HEK293 (cell line): ENCODE measurements around the gene TRIM7.

ENCODE experiments used
- CTCF ChIA-PET: fragments of 350-600 bp; formaldehyde crosslinking; extraction: SDS; loops from one replicate; lab custom pipeline; 2021; ENCODE audit warnings: antibody characterized with exemption; lab: Yijun Ruan, JAX
- POLR2A ChIA-PET: fragments of 300-600 bp; formaldehyde crosslinking; extraction: SDS; loops from one replicate; lab custom pipeline; 2020; ENCODE audit warnings: antibody characterized with exemption, inconsistent platforms; lab: Yijun Ruan, JAX
- H3K27ac ChIP-seq: fragments of 200-500 bp; sonication (Bioruptor generic); 2 replicates; pipeline ENCODE4 v1.5.1; 2014; ENCODE audit warnings: low read depth, low read length, control low read depth, inconsistent platforms; ENCODE audit errors: extremely low read depth
- H3K36me3 ChIP-seq, 2 experiments: fragments of 200-500 bp in 1 of 2; sonication (Bioruptor generic) in 1 of 2; 1 replicate in 1 of 2; 2 replicates in 1 of 2; pipeline ENCODE4 v1.5.1; 2014 to 2017; ENCODE audit warnings: inconsistent platforms in 2 of 2, low read length in 2 of 2; ENCODE audit not compliant: control insufficient read depth in 2 of 2, insufficient read depth in 1 of 2
- H3K4me1 ChIP-seq: fragments of 200-500 bp; sonication (Bioruptor generic); 2 replicates; pipeline ENCODE4 v1.5.1; 2014; ENCODE audit warnings: mild to moderate bottlenecking, low read length, inconsistent platforms; ENCODE audit not compliant: control insufficient read depth, insufficient read depth
- H3K4me3 ChIP-seq: 2 replicates; pipeline ENCODE4 v1.5.1; 2011; ENCODE audit warnings: low read depth, mild to moderate bottlenecking, control low read depth, low read length, moderate library complexity
- H3K9me3 ChIP-seq: fragments of 200-500 bp; sonication (Bioruptor generic); 2 replicates; pipeline ENCODE4 v1.5.1; 2014; ENCODE audit warnings: low read depth, low read length, inconsistent platforms; ENCODE audit not compliant: control insufficient read depth, insufficient read depth
- ATF2 ChIP-seq: fragments of 450-650 bp; formaldehyde crosslinking; IDR thresholded peaks from 2 replicates; pipeline ENCODE4 v1.5.1; 2016; ENCODE audit warnings: missing biosample characterization, missing genetic modification characterization, low read depth
- GLI4 ChIP-seq: fragments of 450-650 bp; formaldehyde crosslinking; IDR thresholded peaks from 2 replicates; pipeline ENCODE4 v1.5.1; 2016; ENCODE audit warnings: missing biosample characterization, missing genetic modification characterization
- GLIS2 ChIP-seq: fragments of 450-650 bp; formaldehyde crosslinking; IDR thresholded peaks from 2 replicates; pipeline ENCODE4 v1.5.1; 2016; ENCODE audit warnings: missing biosample characterization, missing genetic modification characterization
- MZF1 ChIP-seq: fragments of 450-650 bp; formaldehyde crosslinking; IDR thresholded peaks from 2 replicates; pipeline ENCODE4 v1.5.1; 2017; ENCODE audit warnings: missing biosample characterization, missing genetic modification characterization, borderline replicate concordance
- ZBTB21 ChIP-seq: fragments of 450-650 bp; formaldehyde crosslinking; IDR thresholded peaks from 2 replicates; pipeline ENCODE4 v1.5.1; 2017; ENCODE audit warnings: missing biosample characterization, missing genetic modification characterization
- ZBTB44 ChIP-seq: fragments of 450-650 bp; IDR thresholded peaks from 2 replicates; pipeline ENCODE4 v1.5.1; 2018; ENCODE audit warnings: missing biosample characterization, mild to moderate bottlenecking, missing genetic modification characterization
- ZBTB8A ChIP-seq: fragments of 450-650 bp; formaldehyde crosslinking; IDR thresholded peaks from 2 replicates; pipeline ENCODE4 v1.5.1; 2016; ENCODE audit warnings: missing biosample characterization, missing genetic modification characterization
- ZFHX2 ChIP-seq: fragments of 450-650 bp; formaldehyde crosslinking; conservative IDR thresholded peaks from 2 replicates; pipeline ENCODE4 v1.5.1; 2016; ENCODE audit warnings: missing biosample characterization, missing genetic modification characterization
- ZNF132 ChIP-seq: fragments of 450-650 bp; formaldehyde crosslinking; IDR thresholded peaks from 2 replicates; pipeline ENCODE4 v1.5.1; 2017; ENCODE audit warnings: missing biosample characterization, missing genetic modification characterization, borderline replicate concordance
- ZNF146 ChIP-seq: fragments of 450-650 bp; formaldehyde crosslinking; IDR thresholded peaks from 2 replicates; pipeline ENCODE4 v1.5.1; 2016; ENCODE audit warnings: missing biosample characterization, missing genetic modification characterization
- ZNF23 ChIP-seq: fragments of 450-650 bp; formaldehyde crosslinking; IDR thresholded peaks from 2 replicates; pipeline ENCODE4 v1.5.1; 2016; ENCODE audit warnings: missing biosample characterization, missing genetic modification characterization, borderline replicate concordance
- ZNF24 ChIP-seq: fragments of 450-650 bp; formaldehyde crosslinking; IDR thresholded peaks from 2 replicates; pipeline ENCODE4 v1.5.1; 2016; ENCODE audit warnings: missing biosample characterization, missing genetic modification characterization
- ZNF280D ChIP-seq: fragments of 450-650 bp; formaldehyde crosslinking; IDR thresholded peaks from 2 replicates; pipeline ENCODE4 v1.5.1; 2016; ENCODE audit warnings: missing biosample characterization, missing genetic modification characterization
- ZNF449 ChIP-seq: fragments of 450-650 bp; formaldehyde crosslinking; IDR thresholded peaks from 2 replicates; pipeline ENCODE4 v1.5.1; 2017; ENCODE audit warnings: missing biosample characterization, mild to moderate bottlenecking, missing genetic modification characterization, moderate library complexity
- ZNF48 ChIP-seq: fragments of 450-650 bp; formaldehyde crosslinking; IDR thresholded peaks from 2 replicates; pipeline ENCODE4 v1.5.1; 2016; ENCODE audit warnings: missing biosample characterization, missing genetic modification characterization
- ZNF530 ChIP-seq: fragments of 450-650 bp; formaldehyde crosslinking; IDR thresholded peaks from 2 replicates; pipeline ENCODE4 v1.5.1; 2016; ENCODE audit warnings: low read depth, missing biosample characterization, missing genetic modification characterization
- ZNF555 ChIP-seq: fragments of 450-650 bp; formaldehyde crosslinking; conservative IDR thresholded peaks from 2 replicates; pipeline ENCODE4 v1.5.1; 2017; ENCODE audit warnings: missing biosample characterization, mild to moderate bottlenecking, missing genetic modification characterization, inconsistent platforms
- ZNF560 ChIP-seq: fragments of 450-650 bp; formaldehyde crosslinking; IDR thresholded peaks from 2 replicates; pipeline ENCODE4 v1.5.1; 2017; ENCODE audit warnings: missing biosample characterization, missing genetic modification characterization, borderline replicate concordance
- ZNF624 ChIP-seq: fragments of 450-650 bp; formaldehyde crosslinking; IDR thresholded peaks from 2 replicates; pipeline ENCODE4 v1.5.1; 2017; ENCODE audit warnings: missing biosample characterization, missing genetic modification characterization

Gene TRIM7

GRCh38 chr5:181182651-181183050 lies 22.3 kb downstream of the TRIM7 start:
- Histone ChIP-seq H3K27ac (no peak overlapping the region), H3K4me3 (no peak overlapping the region), H3K36me3 (no peaks in the 10 kb centered on the region)
- TF ChIP-seq ZNF560 (tag by site-specific recombination) (no peak), ZNF624 (tag by site-specific recombination) (no peak), ZNF132 (tag by site-specific recombination) (no peak), ZBTB21 (no peak), ZFHX2 (no peak), ZNF280D (tag by site-specific recombination) (no peak), ATF2 (tag by site-specific recombination) (no peak), ZNF555 (tag by site-specific recombination) (no peak), ZNF23 (no peak), ZNF24 (tag by site-specific recombination) (no peak), GLIS2 (tag by site-specific recombination) (no peak), ZNF449 (tag by site-specific recombination) (no peak), ZNF530 (tag by site-specific recombination) (no peak), ZBTB44 (no peak), ZNF48 (tag by site-specific recombination) (no peak), ZNF146 (tag by site-specific recombination) (no peak), ZBTB8A (tag by site-specific recombination) (no peak), MZF1 (no peak), GLI4 (tag by site-specific recombination) (no peak)
- TF ChIP-seq, all 188 proteins: peak for 0
- H3K9me3 ChIP-seq = no peaks in the 10 kb centered on the region
- POLR2A ChIA-PET = no interaction called here
- CTCF ChIA-PET = interaction anchor here (0.6 kb wide), 1 partner anchor 316 kb away, joined by 3 read pairs; no protein-coding TSS in a partner anchor
- no peaks in the 10 kb centered on the region for H3K4me1 ChIP-seq
